22Rv1 (cell line): ENCODE data around the gene CARD9.
"Not testable (repeated sequence)": the region's sequence is repeated elsewhere in the genome, so short reads cannot be mapped to it uniquely, and the experiment has no call there.

ENCODE experiments used
- H3K27ac ChIP-seq: fragments of 450-650 bp; 2 replicates; pipeline ENCODE4 v1.5.1; 2017
- ZFX ChIP-seq: fragments of 450-650 bp; IDR thresholded peaks from 2 replicates; pipeline ENCODE4 v1.6.1; 2017; ENCODE audit warnings: antibody characterized with exemption, borderline replicate concordance
- TF ChIP-seq, protein P1 (sequence below): fragments of 450-650 bp; IDR thresholded peaks from 2 replicates; pipeline ENCODE4 v1.5.1; 2017; ENCODE audit warnings: mild to moderate bottlenecking

CARD9 gene

DNA sequence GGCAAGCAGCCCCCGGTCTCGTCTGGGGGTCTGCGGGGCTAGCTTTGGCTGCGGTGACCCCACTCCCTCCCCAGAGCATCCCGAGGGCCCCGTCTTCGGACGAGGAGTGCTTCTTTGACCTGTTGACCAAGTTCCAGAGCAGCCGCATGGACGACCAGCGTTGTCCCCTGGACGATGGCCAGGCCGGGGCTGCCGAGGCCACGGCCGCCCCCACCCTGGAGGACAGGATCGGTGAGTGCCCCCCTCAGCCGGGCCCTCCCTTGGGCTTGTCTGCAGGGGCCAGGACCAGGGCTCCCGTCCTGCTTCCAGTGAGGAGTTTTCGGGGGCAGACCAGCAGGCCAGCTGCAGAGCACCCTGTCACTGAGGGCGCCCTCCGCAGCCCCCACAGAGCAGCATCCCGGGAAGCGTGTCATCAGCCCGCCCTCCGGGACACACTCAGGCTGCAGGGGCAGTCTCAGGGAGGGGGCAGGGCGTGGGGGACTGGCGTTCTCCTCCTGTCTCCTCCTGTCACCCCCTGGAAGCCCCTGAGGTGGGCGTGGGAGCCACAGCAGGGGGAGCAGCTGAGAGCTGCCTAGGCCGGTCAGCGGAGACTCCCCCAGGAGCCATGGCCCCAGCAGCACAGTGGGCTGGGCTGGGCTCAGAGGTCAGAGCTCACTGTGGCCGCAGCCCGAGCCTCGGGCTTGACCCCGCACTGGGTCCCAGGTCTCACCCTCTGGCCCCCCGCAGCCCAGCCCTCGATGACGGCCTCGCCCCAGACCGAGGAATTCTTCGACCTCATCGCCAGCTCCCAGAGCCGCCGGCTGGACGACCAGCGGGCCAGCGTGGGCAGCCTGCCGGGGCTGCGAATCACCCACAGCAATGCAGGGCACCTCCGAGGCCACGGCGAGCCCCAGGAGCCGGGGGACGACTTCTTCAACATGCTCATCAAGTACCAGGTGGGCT lies 17.6 kb downstream of the CARD9 start:
- TF ChIP-seq ZFX: no peak
- TF ChIP-seq, protein P1, sequence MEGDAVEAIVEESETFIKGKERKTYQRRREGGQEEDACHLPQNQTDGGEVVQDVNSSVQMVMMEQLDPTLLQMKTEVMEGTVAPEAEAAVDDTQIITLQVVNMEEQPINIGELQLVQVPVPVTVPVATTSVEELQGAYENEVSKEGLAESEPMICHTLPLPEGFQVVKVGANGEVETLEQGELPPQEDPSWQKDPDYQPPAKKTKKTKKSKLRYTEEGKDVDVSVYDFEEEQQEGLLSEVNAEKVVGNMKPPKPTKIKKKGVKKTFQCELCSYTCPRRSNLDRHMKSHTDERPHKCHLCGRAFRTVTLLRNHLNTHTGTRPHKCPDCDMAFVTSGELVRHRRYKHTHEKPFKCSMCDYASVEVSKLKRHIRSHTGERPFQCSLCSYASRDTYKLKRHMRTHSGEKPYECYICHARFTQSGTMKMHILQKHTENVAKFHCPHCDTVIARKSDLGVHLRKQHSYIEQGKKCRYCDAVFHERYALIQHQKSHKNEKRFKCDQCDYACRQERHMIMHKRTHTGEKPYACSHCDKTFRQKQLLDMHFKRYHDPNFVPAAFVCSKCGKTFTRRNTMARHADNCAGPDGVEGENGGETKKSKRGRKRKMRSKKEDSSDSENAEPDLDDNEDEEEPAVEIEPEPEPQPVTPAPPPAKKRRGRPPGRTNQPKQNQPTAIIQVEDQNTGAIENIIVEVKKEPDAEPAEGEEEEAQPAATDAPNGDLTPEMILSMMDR: no peak
- H3K27ac ChIP-seq: no peak overlapping the region

DNA sequence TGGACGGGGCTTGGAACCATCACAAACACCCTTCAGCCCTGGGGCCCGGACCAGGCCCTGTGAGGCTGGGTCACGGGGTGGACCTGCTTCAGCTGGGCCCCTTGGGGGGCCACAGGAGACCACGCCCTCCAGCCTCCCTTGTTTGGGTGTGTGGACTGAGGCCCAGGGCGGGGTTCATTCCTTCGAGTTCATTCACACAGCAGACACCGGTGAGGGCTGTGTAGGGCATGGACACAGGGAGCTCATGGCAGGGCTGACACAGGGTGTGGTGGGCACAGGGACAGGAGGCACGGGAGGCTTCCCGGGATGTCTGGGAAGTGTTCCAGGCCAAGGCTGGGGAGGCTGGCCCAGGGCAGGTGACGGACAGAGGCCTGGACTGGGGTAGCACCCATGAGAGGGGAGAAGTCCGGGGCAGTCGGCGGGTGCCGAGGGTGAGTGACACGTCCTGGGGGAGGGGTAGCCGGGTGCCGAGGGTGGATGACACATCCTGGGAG lies 18.8 kb downstream of the CARD9 start:
- TF ChIP-seq, protein P1: no peak
- TF ChIP-seq ZFX: no peak
- H3K27ac ChIP-seq: no peak overlapping the region

DNA sequence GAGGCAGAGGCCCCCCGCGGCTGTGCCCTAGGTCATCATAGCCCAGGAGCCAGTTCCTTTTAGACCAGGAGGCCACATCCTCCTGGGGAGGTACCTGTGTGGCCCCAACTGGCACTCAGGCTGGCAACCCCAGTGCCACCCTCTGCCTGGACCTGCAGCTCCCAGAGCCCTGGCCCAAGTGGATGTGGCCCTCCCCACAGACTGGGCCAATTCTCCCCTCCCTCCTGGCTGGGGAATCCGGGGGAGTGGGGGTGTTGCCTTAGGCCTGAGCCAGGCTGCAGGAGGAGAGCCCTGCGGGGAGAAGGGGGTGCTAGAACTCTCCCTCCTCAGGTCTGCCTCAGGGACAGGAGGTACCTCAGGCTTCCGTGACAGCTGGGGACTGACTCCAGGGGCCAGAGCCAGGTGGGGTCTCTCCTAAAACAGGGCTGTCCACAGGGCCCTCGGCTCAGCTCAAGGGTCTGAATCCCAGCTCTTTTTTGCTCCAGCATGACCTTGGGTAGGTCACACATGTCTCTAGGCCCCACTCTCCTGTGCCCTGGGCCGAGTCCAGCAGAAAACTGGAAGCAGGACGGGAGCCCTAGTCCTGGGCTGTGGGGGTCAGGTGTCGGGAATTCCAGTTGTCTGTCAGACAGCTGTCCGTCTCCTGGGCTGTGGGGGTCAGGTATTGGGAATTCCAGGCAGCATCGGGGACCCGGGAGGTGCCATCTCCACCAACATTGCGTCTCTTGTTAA lies 19.5 kb downstream of the CARD9 start:
- TF ChIP-seq, protein P1: no peak
- no peak for TF ChIP-seq ZFX
- H3K27ac ChIP-seq: no peak overlapping the region

DNA sequence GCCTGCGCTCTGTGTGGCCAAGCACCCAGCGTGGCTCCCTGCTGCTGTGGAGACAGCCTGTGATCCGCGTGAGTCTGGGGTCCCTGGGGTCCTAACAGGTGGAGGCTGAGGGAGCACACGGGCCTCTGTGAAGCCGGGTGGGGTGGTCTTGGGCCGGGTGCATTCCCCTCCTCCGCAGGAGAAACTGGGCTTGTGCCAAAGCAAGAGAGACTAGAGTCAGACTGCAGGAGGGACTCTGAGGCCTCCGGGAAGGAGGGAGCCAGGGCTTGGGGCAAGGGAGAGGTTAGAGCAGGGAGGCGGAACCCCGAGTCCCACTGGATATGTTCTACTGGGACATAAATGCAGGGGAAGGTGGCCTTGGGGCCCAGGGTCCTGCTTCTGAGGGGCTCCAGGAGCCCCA lies 20.4 kb downstream of the CARD9 start:
- TF ChIP-seq ZFX: no peak
- TF ChIP-seq, protein P1: no peak
- no peak overlapping the region for H3K27ac ChIP-seq

DNA sequence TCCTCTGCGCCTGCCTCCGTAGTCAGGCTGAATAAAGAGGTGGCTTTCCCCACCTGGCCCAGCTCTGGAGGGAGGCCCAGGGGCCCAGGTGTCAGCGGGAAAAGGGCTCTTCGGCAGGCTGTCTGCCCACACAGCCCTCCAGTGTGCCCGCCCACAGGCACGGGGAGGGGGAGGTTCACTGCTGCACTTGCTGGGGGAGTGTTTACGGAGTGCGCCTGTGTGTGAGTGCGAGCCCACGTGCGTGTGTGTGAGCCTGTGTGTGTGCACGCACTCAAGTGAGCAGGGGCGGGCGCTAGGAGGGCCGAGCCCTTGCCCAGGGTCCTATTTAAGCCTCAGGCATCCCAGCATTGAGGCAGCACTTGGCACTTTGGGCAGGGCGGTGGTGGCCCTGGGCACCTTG lies 20.8 kb downstream of the CARD9 start:
- no peak overlapping the region for H3K27ac ChIP-seq
- TF ChIP-seq, protein P1: no peak
- TF ChIP-seq ZFX: no peak

DNA sequence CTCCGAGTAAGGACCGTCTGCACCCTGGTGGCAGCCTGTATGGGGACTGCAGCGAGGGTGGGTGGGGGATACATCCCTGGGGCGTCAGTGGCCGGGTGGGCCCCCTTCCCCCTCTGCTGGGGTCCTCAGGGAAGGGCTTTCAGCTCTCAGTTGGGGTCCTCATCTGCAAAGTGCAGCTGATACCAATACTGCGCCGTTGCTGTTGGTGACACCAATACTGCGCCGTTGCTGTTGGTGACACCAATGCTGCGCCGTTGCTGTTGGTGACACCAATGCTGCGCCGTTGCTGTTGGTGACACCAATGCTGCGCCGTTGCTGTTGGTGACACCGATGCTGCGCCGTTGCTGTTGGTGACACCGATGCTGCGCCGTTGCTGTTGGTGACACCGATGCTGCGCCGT lies 21.6 kb downstream of the CARD9 start:
- not testable (repeated sequence) for H3K27ac ChIP-seq

DNA sequence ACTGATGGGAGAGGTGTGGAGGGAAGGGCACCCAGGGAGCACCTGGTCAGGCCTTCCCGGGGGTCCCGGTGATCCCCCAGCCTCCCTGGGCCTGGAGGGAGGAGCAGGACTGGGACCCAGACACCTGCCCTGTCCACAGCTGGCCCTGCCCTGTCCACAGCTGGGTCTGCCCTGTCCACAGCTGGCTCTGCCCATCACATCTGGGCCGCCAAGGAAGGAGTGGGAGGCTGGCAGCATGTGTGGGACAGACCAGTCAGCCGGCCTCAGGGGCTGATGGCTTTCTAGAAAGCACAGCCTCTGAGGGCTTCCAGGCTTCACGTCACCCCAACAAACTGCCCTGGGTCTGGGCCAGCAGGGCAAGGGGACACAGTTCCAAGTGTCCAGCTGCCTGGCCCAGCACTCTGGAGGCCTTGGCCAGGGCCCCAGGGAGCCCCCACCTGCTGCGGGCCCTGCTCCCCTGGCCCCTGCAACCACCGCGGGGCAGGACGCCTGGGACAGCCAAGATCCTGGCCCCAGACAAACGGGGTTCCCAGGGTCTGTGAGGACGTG lies 22.1 kb downstream of the CARD9 start:
- no peak overlapping the region for H3K27ac ChIP-seq
- TF ChIP-seq, protein P1: no peak
- no peak for TF ChIP-seq ZFX
